ENCODE results near the gene THOC2.

GRCh38 chrX:123720486-123720885 lies 12.4 kb downstream of the THOC2 start:
- TF ChIP-seq POLR2A (IDR thresholded peaks at IDR 0.05) (no peak), CTCF (IDR thresholded peaks at IDR 0.05) (no peak)

All from heart left ventricle (tissue), 13 donors.